Hematopoietic multipotent progenitor cell treated with erythropoietin and hydrocortisone succinate and interleukin-3 and kit ligand, for 6 days (in vitro differentiated cells): ENCODE data around the gene CNTN4.

ENCODE experiments used
- DNase-seq: peaks from one replicate; pipeline ENCODE4 v3.0.0-alpha.2; 2015

CNTN4 gene

GRCh38 chr3:3005146-3005744 lies 906.6 kb downstream of the CNTN4 start:
- no peak for DNase-seq

GRCh38 chr3:3013317-3014052 lies 914.8 kb downstream of the CNTN4 start:
- DNase-seq: no peak

- DNase-seq: peak; percentile 57
These were observed 916.8 kb downstream of the CNTN4 start for GRCh38 chr3:3015185-3016089.

GRCh38 chr3:3016226-3016625 lies 917.6 kb downstream of the CNTN4 start:
- DNase-seq: no peak

- no peak for DNase-seq
These were observed 921.5 kb downstream of the CNTN4 start for GRCh38 chr3:3020209-3020608.

- DNase-seq: no peak
These were observed 924.6 kb downstream of the CNTN4 start for GRCh38 chr3:3023111-3023745.

- DNase-seq: no peak
These were observed 929.4 kb downstream of the CNTN4 start for GRCh38 chr3:3027976-3028567.

- no peak for DNase-seq
These were observed 932.7 kb downstream of the CNTN4 start for GRCh38 chr3:3031326-3031725.

GRCh38 chr3:3037156-3037555 lies 938.5 kb downstream of the CNTN4 start:
- DNase-seq: no peak

GRCh38 chr3:3038201-3038991 lies 939.7 kb downstream of the CNTN4 start:
- DNase-seq: no peak

GRCh38 chr3:3053974-3054373 lies 955.3 kb downstream of the CNTN4 start:
- no peak for DNase-seq

- no peak for DNase-seq
These were observed 961.0 kb downstream of the CNTN4 start for GRCh38 chr3:3059645-3060044.

GRCh38 chr3:3064297-3064696 lies 965.6 kb downstream of the CNTN4 start:
- no peak for DNase-seq

GRCh38 chr3:3065876-3066275 lies 967.2 kb downstream of the CNTN4 start:
- no peak for DNase-seq

GRCh38 chr3:3066378-3066777 lies 967.7 kb downstream of the CNTN4 start:
- no peak for DNase-seq

GRCh38 chr3:3066910-3067309 lies 968.2 kb downstream of the CNTN4 start:
- no peak for DNase-seq

- DNase-seq: no peak
These were observed 969.8 kb downstream of the CNTN4 start for GRCh38 chr3:3068358-3068881.

GRCh38 chr3:3069723-3070122 lies 971.1 kb downstream of the CNTN4 start:
- DNase-seq: no peak

GRCh38 chr3:3071136-3071535 lies 972.5 kb downstream of the CNTN4 start:
- no peak for DNase-seq

- no peak for DNase-seq
These were observed 976.0 kb downstream of the CNTN4 start for GRCh38 chr3:3074551-3075257.

GRCh38 chr3:3080309-3080708 lies 981.6 kb downstream of the CNTN4 start:
- no peak for DNase-seq
